HG02840 (cell line): ENCODE data around the gene CNTNAP4.

Experiments
- ATAC-seq: cut with Tn5 transposase; IDR thresholded peaks from one replicate; pipeline ENCODE4 v1.9.1; 2021; ENCODE audit warnings: mild to moderate bottlenecking, moderate library complexity, moderate number of reproducible peaks; ENCODE audit not compliant: unreplicated experiment, low FRiP score

CNTNAP4 gene

DNA sequence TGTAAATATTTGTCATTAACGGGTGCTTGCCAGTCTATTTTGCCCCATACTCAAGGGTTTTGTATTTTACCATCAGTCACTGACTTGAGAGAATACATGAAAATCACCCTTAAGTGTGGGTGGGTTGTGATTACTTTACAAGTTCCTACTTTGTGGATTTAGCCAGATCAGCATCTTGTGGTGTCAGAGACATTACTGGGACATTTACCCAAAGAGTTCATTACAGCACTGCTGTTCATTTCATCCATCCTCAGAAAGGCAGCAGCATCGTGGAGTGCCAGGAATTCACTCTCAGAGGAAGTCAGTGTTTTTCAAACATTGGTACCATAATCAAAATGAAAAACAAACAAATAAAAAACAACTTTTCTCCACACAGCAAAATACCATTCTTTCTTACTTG, 110.8 kb downstream of the CNTNAP4 start:
- no peak for ATAC-seq

DNA sequence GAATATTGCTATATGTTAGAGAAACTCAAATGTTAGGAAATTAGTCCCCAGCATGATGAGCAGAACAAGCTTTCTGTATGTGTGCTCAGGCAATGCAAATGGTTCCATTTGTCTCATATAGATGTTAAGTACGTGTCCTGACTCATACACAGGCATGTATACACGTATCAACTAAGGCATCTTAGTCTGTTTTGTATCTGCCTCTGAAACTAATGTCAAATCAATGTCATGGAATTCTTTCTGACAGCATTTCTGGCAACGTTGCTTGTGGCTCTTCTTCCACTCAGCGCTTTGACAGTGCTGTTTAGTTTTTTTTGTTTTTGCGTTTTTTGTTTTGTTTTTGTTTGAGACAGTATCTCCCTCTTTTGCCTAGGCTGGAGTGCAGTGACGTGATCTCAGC, 111.9 kb downstream of the CNTNAP4 start:
- ATAC-seq = no peak

DNA sequence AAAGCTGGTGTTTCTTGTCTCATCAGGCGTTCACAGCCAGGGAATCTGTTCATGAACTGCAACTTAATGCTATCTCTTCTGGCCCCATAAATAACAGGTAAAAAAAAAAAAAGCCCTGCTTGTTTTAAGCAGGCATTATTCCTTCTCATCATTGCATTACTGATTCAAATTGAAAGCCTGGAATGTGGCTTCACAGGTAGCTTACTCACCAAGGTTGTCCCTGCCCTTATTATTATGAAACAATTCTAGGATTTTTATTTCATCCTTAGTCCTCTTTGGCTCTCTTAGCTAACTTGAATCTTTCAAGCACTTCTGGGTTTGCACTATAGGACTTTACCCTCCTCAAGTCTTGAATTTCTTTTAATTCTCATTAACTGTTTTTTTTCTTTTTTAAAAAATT, 113.3 kb downstream of the CNTNAP4 start:
- ATAC-seq = no peak

DNA sequence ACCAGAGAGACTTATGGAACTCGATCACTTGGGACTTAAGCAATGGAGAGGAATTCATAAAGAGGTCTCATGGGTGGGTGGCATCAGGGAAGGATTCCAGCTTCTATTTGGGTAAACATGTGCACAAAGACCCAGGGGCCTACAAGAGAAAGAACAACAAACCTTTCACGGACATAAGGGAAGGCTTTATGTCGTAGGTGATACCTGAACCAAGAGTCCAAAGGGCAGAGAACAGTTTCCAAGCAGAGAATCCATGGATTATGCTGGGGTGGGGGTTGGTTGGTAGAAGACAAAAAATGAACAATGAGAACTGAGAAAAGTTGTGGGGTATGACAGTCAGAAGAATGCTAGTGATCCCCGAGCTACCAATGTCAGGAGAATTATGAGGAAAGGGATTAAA, 119.8 kb downstream of the CNTNAP4 start:
- ATAC-seq = no peak

DNA sequence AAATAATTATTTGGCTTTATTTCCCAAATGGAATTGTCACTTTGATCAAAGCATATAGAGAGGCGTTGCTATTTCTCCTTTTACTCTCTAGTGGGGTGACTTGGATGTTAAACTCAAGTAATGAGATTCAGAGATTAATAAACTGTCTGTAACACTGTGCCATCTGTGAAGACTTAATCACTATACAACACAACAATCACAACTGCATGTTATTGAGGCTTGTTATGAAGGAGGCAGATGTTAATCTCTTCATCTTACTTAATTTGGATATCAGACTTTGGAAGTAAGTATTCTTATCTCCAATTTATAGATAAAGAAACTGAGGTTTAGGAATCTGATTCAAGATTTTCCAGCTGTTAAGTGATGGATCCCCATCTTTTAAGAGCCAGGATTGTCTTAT, 132.5 kb downstream of the CNTNAP4 start:
- ATAC-seq = no peak

DNA sequence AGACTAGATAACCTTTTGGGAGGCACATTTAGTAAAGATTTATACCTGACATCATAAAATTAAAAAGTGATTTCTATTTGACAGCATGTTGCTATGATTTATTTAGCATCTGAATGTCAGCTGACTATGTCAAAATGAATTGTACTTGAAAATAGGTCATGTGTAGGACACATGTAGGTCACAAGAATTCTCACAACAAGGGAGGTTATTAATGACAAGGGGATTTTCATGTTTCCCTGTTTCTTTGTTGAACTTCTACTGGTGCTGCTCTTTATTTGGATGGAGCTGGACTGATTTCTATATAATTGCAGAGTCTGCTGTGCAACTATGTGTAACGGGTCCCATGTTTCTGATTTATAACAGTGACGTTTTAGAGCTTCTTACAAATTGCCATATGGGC, 144.4 kb downstream of the CNTNAP4 start:
- no peak for ATAC-seq

DNA sequence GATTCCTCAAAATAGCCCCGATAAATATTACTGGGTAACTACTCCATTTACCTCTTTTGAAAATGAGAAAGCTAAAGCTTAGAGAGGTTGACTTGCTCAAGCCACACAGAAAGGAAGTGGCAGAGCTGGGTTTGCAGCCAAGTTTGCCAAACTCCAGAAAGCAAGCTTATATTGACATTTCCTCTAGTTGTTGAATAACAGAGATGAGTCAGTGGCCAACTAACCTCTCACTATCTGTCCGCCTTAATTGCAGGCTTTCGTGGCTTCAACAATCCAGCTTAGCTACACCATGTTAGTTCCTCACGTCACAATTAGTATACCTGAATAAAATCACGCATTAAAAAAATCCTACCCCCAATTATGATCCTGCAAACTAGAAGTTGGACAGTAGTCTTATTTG, 151.7 kb downstream of the CNTNAP4 start:
- ATAC-seq = no peak

DNA sequence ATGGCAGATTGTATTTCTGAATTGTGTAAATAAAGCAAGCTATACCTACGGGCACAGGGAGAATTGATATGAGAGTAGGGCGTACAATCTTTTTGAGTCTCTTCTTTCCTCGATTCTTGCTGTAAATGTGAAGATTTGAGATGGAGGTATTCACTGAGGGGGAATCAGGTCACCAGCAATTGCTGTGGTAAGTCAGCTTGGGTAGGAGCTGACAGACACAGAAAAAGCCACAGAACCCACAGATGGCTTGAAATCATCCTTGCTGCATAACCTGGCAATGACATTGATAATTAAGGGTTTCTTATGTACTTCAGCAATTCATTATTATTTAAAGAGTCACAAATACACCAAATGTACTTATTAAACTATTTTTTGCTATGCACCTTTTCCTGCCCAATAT, 164.2 kb downstream of the CNTNAP4 start:
- ATAC-seq = no peak

DNA sequence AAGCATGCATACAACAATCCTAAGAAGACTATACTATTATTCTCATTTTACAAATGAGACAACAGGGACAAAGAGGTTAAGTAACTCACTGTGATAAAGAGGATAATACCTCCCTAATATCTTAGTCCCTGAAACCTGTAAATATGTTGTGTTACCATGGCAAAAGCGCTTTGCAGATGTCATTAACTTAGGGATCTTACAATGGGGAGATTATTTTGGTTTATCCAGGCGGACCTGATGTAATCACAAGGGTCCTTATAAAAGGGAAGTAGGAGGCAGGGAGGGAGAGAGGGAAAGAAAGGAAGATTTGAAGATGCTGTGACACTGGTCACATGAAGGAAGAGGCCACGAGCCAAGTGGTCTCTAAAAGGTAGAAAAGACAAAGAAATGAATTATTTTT, 164.7 kb downstream of the CNTNAP4 start:
- ATAC-seq = no peak

DNA sequence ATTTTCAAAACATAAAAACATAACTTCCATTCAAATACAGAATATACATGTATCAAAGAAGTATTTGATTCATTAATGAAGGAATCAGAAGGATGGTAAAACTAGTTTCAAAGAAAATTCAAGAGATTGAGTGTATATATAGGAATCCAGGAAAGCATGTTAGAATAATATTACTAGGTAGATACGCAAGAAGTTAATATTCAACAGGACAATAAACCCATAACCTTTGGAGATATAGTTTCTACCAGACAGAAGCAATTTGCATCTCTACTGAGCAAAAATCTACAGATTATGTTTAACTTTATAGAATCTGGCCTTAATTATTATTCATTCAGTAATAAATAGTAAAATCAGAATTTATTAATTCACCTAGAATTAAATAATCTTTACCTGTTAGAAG, 166.8 kb downstream of the CNTNAP4 start:
- ATAC-seq = no peak

DNA sequence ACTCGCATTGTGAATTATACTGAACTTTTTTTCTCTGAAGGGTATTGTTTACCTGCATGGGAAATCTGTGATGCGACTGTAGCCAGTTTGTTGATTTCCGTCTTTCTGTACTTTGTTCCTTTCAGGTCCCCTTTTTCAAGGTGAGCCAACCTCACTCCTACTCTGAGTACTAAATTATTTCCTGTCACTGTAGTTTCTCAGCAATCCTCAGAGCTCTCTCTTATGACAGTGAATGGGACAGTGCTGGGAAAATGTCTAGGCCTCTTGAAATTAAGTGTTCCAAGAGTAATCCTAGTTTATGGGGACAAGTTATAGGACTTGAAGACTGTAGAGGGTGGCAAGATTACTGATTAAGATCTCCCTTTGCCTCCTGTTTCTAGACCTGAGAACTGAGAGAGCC, 167.6 kb downstream of the CNTNAP4 start:
- ATAC-seq = no peak

DNA sequence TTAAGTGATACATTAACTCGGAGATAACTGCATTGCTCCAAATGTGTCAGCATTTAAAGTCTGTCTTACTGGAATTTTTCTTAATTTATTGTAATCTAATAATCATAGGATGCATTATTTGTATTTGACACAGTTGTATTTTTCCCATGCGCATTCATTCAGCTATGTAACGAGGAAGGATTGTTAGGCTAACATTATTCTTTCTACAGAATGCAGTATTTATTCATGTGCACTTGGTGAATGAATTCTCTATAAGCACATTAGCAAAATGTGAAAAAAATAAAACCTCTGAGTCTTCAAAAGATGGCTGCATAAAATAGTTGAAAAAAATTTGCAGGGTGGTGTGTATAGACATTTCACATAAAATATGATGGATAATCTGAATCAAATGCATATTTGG, 168.6 kb downstream of the CNTNAP4 start:
- no peak for ATAC-seq

DNA sequence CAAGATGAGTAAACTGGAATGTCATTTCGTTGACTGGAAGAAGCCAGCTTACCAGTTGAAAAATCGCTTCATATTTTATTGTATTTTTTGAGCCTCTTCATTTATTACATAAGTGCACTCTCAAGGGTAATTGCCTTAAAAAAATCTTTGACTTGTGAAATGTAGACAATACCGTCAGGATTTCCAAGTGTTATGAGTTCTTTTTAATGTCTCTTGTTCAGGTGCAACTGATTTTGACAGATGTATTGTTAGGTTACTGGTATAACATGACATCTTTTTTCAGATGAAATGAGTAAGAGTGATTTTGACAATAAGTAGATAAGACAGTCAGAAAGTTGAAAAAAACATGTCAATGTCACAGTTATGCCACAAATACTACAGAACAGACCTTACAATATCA, 169.1 kb downstream of the CNTNAP4 start:
- no peak for ATAC-seq

DNA sequence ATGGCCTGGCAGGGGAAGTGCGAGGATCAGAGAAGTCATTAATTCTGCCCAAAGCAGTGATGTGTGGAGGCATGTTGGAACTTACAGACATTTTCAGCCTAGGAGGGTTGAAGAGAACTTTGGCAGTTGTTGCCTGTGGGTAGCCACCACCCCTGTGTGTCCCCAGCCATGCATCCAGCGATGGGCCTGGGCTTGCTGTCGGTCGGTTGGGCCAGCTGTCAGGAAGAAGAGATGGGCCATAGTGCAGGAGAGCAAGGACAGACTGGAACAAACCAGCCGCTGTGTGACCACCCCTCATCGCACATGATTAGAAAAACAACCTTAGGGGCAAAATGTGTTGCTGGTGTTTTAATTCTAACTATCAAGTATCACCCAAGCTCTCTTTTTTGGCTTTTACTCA, 173.7 kb downstream of the CNTNAP4 start:
- no peak for ATAC-seq

DNA sequence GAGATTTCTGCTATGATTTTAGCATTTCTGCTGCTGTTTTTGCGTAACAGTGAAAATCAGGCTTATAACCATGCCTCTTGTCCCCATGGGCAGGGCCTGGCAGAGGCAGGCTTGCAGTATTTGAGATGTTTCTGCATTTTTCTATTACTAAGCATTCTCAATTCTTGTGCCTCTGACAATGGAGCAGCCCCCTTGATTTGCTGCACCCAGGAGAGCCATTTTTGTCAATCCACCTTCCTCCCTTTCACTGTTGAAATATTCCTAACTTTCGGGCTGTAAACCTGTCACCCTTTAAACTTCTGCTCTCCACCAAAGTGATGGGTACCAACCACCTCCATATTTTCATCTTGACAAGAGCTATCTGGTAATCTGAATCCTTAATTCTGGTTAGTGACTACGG, 178.1 kb downstream of the CNTNAP4 start:
- ATAC-seq = no peak

DNA sequence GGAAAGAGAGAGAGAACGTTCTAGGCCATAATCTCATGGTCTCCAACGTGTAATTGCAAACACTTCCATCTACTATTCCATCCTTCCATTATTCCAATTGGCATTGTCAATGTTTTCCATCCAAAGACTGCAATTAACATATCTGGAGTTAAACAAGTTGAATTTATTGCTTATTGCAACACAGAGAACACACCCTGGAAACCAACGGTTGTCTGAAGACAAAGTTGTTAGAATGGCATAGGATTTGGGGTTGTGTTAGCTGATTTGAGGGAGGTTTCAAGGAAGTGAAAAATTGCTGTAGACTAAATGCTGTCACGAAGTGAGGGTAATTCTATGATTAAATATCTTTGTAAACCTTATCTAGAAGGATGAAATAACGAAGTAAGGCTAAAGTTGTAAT, 178.8 kb downstream of the CNTNAP4 start:
- no peak for ATAC-seq

DNA sequence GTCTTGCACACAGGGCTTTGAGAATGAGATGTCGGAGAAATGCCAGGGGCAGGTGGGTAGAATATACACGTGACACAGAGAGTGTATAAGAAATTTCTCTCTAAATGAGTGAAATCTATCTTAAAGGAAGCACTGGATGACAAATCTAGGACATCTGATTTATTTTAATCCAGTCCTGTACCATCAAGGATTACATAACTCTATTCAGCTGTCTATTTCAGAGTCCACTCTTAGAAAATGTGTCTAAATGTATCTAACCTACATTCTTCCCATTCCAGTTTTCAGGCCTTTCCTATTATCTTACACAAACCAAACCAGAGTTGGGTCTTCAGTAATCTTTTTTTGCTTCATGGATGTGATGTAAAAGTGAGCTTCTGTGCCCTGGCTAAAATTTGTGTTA, 181.9 kb downstream of the CNTNAP4 start:
- no peak for ATAC-seq

DNA sequence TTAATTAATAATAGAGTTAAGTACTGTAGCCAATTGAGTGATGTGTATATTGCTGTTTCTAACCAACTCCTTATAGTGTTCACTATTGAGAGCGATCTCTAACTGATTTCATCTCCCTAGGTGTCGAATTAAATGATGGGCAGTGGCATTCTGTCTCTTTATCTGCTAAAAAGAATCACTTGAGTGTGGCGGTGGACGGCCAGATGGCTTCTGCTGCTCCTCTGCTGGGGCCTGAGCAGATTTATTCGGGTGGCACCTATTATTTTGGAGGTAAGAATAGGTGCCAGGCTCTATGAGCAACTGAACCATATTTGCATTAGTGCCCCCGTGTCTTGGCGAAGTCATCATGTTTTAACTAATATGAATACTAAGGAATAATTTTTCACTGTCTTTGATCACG, 184.6 kb downstream of the CNTNAP4 start:
- ATAC-seq = no peak

DNA sequence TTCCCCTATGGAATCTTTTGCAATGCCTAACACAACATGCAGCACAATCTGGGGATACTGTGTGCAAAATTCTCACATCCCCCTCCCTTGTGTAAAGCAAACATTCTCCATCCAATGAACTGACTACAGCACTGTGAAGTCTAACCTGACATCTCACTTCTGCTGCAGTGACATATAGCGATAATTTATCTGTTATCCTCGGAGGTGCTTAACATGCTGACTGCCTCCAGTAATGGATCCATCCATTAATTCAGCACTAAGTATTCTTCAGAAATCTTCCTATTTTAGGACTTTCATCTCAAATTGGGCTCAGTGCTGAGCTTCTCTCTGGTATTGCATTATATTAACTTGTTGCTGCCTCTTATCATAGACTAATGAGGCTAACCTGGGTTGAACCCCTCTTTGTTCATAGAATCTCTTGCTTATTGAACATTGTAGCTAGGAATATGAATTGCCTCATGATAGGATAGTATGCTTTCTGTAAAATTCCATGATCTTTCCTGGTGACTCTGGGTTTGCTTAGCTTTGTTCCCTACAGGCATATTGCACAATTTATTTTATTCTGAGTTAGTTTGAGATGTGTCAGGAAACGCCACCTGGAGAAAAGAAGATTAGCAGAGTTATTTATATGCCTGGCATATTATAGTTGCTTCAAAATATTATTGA, 187.9 kb downstream of the CNTNAP4 start:
- no peak for ATAC-seq

DNA sequence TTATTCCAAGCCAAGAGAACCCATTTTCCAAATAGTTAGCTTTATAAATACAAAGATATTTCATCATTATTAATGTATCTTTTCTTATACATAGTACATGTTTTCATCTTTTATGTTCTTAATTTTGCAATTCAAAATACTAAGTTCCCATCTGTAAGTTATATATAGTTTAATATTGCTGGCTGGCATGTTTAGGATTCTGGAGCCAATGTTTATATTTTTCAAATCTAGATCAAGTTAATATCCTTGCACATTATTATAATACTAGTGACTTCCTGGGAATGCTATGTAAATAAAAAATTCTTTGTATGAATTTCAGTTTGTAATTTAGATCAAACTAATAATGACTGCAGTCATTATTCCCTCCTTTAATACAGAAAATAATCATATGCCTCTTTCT, 189.7 kb downstream of the CNTNAP4 start:
- ATAC-seq = no peak

DNA sequence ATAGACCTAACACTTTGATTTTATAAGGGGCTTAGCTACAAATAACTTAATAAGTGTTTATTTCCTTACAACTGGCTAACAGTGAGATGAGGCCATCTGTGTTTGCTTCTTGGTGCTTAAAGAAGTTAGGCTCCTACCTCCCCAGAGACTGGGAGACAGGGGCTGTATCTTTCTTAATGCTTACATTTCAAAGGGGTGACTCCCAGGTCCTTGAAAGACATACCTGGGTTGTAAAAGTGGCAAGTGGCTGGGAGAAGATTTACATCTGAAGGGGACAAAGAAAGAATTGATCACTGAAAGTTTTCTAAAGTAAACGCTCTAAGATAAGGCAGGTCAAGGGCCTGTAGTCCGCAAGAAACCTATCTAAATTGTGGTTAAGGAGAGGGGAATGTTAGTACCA, 196.8 kb downstream of the CNTNAP4 start:
- ATAC-seq = no peak

DNA sequence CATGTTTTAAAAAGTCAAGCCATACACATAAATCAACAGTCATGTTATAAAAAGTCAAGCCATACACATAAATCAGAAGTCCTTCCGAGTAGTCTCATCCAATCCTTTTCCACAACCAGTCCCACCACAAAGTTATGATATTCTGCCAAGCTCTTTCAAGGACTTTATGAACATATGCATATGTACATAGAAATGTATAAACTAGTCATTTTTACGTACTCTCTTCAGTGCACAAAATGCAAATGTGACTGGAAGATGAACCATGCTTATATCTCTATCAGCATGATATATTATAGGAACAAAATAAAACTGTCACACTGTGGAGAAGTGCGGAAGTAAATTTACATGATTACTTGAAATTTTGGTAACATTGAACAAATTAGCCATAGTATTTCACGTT, 200.9 kb downstream of the CNTNAP4 start:
- ATAC-seq = no peak

DNA sequence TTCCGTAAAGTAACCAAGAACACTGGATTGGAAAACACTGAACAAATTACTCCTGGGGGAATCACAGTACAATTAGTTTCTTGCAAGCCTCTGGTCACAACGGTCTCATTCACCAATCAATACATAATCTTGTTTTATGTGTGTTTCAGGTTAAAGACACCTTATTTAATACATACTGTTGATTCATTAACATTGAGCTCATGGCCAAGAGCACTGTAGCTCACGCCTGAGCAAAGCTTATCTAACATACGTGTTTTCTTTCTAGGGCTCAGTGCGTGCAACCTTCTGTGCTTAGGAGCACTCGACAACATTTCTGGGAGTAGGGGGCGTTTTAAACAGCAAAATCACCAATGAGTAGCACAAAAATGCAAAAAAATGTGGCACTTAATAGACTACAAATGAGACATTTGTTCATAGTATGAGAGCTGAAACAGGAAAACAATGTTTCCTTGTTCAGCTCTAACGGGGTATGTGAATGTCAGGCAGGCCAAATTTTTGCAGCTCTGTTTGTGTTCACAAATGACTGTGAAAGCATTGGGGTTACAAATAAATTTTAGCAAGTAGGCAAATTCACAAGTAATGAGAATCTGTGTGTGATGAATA, 206.2 kb downstream of the CNTNAP4 start:
- ATAC-seq = no peak
